CD4-positive, alpha-beta T cell treated with Interleukin-12 subunit alpha and Interleukin-12 subunit beta, for 1 hour (primary cell): ENCODE measurements around the gene AICDA.

Experiments
- DNase-seq: peaks from one replicate; pipeline ENCODE4 v3.0.0-alpha.2; 2020

AICDA gene

GRCh38 chr12:8553088-8553627, 59.5 kb downstream of the AICDA start:
- DNase-seq = no peak
